Mammary epithelial cell (primary cell): ENCODE data around the gene SLC17A2.

Source experiments
- EZH2 ChIP-seq: IDR thresholded peaks from 2 replicates; pipeline ENCODE4 v1.6.1; 2012; ENCODE audit warnings: low read length, inconsistent platforms, borderline replicate concordance
- TF ChIP-seq, protein P1 (sequence below), 2 donors: IDR thresholded peaks in 1 of 2; conservative IDR thresholded peaks in 1 of 2; 2 replicates each; pipeline ENCODE4 v1.5.1; 2011 to 2012; ENCODE audit warnings: inconsistent platforms in 2 of 2, low read length in 2 of 2, mild to moderate bottlenecking in 2 of 2, control low read depth in 1 of 2, low read depth in 1 of 2; ENCODE audit not compliant: insufficient read depth in 1 of 2; ENCODE audit errors: extremely low read depth in 1 of 2

DNA sequence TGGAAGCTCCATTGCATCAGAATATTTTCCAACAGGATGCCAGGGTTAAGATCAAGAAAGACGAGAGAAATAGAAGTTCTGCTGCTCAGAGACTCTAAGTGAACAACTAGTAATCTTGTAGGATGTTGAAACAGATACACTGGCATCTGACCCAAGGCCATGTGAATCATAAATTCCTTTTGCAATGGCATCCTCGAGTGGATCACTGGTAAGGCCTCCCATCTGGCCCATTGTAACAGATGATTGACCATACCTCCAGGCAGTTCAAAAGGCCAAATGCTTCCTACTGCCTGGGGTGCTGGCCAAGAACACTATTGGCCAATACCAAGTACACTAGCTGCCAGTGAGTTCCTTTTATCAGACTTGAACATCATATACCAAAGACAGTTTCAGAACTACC is 46.5 kb downstream of the SLC17A2 start:
- TF ChIP-seq, protein P1, sequence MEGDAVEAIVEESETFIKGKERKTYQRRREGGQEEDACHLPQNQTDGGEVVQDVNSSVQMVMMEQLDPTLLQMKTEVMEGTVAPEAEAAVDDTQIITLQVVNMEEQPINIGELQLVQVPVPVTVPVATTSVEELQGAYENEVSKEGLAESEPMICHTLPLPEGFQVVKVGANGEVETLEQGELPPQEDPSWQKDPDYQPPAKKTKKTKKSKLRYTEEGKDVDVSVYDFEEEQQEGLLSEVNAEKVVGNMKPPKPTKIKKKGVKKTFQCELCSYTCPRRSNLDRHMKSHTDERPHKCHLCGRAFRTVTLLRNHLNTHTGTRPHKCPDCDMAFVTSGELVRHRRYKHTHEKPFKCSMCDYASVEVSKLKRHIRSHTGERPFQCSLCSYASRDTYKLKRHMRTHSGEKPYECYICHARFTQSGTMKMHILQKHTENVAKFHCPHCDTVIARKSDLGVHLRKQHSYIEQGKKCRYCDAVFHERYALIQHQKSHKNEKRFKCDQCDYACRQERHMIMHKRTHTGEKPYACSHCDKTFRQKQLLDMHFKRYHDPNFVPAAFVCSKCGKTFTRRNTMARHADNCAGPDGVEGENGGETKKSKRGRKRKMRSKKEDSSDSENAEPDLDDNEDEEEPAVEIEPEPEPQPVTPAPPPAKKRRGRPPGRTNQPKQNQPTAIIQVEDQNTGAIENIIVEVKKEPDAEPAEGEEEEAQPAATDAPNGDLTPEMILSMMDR (conservative IDR thresholded peaks at IDR 0.05 in 1 of 2, IDR thresholded peaks at IDR 0.05 in 1 of 2; ENCODE audit: extremely low read depth in 1 of 2, insufficient read depth in 1 of 2, low read depth in 1 of 2, low read length in 2 of 2), result no peak
- TF ChIP-seq EZH2, result no peak
